BLaER1 treated with 17β-estradiol and CSF1 and Interleukin-3, amounts not matched to agents 10 nM and 100 nM (cell line): ENCODE measurements around the gene PDZD4.
"Not testable (repeated sequence)": the region's sequence is repeated elsewhere in the genome, so short reads cannot be mapped to it uniquely, and the experiment has no call there.

Experiments
- H3K27ac ChIP-seq, 11 experiments: shearing (Covaris generic); formaldehyde crosslinking; 2 replicates each; pipeline ENCODE4 v1.8.1; 2022
- H3K27me3 ChIP-seq, 11 experiments: shearing (Covaris generic); formaldehyde crosslinking; 2 replicates each; pipeline ENCODE4 v1.8.1; 2022
- H3K36me3 ChIP-seq, 11 experiments: shearing (Covaris generic); formaldehyde crosslinking; 2 replicates each; pipeline ENCODE4 v1.8.1; 2022
- H3K4me1 ChIP-seq, 10 experiments: shearing (Covaris generic); formaldehyde crosslinking; 2 replicates each; pipeline ENCODE4 v1.8.1; 2022
- H3K4me2 ChIP-seq, 11 experiments: shearing (Covaris generic); formaldehyde crosslinking; 2 replicates each; pipeline ENCODE4 v1.8.1; 2022
- H3K4me3 ChIP-seq, 10 experiments: shearing (Covaris generic); formaldehyde crosslinking; 2 replicates each; pipeline ENCODE4 v1.8.1; 2022
- H3K9ac ChIP-seq, 11 experiments: shearing (Covaris generic); formaldehyde crosslinking; 2 replicates each; pipeline ENCODE4 v1.8.1; 2022
- H3K9me3 ChIP-seq, 11 experiments: shearing (Covaris generic); formaldehyde crosslinking; replicated peaks in 1 of 11; 2 replicates each; pipeline ENCODE4 v1.8.1; 2022
- H4K20me1 ChIP-seq, 11 experiments: shearing (Covaris generic); formaldehyde crosslinking; 2 replicates each; pipeline ENCODE4 v1.8.1; 2022
- Cebpa-rat ChIP-seq, 11 experiments: shearing (Covaris generic); IDR thresholded peaks; 2 replicates each; pipeline ENCODE4 v1.8.1; 2022

PDZD4 gene

GRCh38 chrX:153818571-153819383, 11.6 kb downstream of the PDZD4 start:
- Histone ChIP-seq H3K36me3 (no peaks in the 10 kb centered on the region), H3K27ac (0 out of 22 replicates have a peak overlapping the region, but pooled peaks of 1 of the 11 experiments have one; percentile 9), H3K9ac (peak overlapping the region; percentile 26 to 63 (median 49); a peak in 17 of 22 replicates), H3K4me3 (peak overlapping the region; percentile 32 to 62 (median 48)), H3K27me3 (peaks cover 37 to 85% (median 70%) of the 10 kb centered on the region in 11 experiments), H3K9me3 (peaks cover 0 to 28% (median 4%) of the 10 kb centered on the region in 11 experiments; a peak in 7 of 22 replicates), H3K4me2 (peak overlapping the region; percentile 65 to 83 (median 75)), H3K4me1 (peaks cover 30 to 70% (median 61%) of the 10 kb centered on the region in 10 experiments), H4K20me1 (peaks cover 0 to 9% (median 0%) of the 10 kb centered on the region in 11 experiments; a peak in 2 of 22 replicates)
- no peak for TF ChIP-seq Cebpa-rat (IDR thresholded peaks at IDR 0.05)

GRCh38 chrX:153818064-153818463, 12.3 kb downstream of the PDZD4 start:
- Histone ChIP-seq H3K27me3 (peaks cover 39 to 86% (median 73%) of the 10 kb centered on the region in 11 experiments), H3K9me3 (peaks cover 0 to 28% (median 4%) of the 10 kb centered on the region in 11 experiments; a peak in 7 of 22 replicates), H3K4me2 (peak overlapping the region in 9 of 11 experiments; percentile 36 to 82 (median 71); a peak in 15 of 22 replicates), H3K4me1 (peaks cover 30 to 70% (median 61%) of the 10 kb centered on the region in 10 experiments)
- H3K9ac ChIP-seq, H3K36me3 ChIP-seq, H3K27ac ChIP-seq, H4K20me1 ChIP-seq, H3K4me3 ChIP-seq: not testable (repeated sequence)

GRCh38 chrX:153816831-153817690, 13.3 kb downstream of the PDZD4 start:
- peak overlapping the region in 5 of 11 experiments; percentile 12 to 28 (median 19); a peak in 3 of 22 replicates for H3K27ac ChIP-seq
- no peaks in the 10 kb centered on the region for H3K36me3 ChIP-seq
- H3K4me1 ChIP-seq: peaks cover 30 to 66% (median 59%) of the 10 kb centered on the region in 10 experiments
- H3K9me3 ChIP-seq: peaks cover 0 to 28% (median 4%) of the 10 kb centered on the region in 11 experiments; a peak in 7 of 22 replicates
- TF ChIP-seq Cebpa-rat (IDR thresholded peaks at IDR 0.05): no peak
- peaks cover 42 to 88% (median 74%) of the 10 kb centered on the region in 11 experiments for H3K27me3 ChIP-seq
- peak overlapping the region in 2 of 11 experiments; percentile 9 to 34; a peak in 2 of 22 replicates for H3K9ac ChIP-seq
- H3K4me2 ChIP-seq: peak overlapping the region; percentile 36 to 82 (median 70)
- peaks cover 0 to 9% (median 0%) of the 10 kb centered on the region in 11 experiments; a peak in 3 of 22 replicates for H4K20me1 ChIP-seq
- H3K4me3 ChIP-seq: no peak overlapping the region

- no peak for TF ChIP-seq Cebpa-rat (IDR thresholded peaks at IDR 0.05)
- peaks cover 56 to 89% (median 79%) of the 10 kb centered on the region in 11 experiments for H3K27me3 ChIP-seq
- peaks cover 30 to 51% (median 45%) of the 10 kb centered on the region in 10 experiments for H3K4me1 ChIP-seq
- no peak overlapping the region for H3K4me3 ChIP-seq
- peak overlapping the region in 8 of 11 experiments; percentile 24 to 65 (median 36); a peak in 13 of 22 replicates for H3K27ac ChIP-seq
- H3K4me2 ChIP-seq: peak overlapping the region; percentile 7 to 70 (median 56)
- H3K9ac ChIP-seq: peak overlapping the region in 4 of 11 experiments; percentile 8 to 41 (median 16); a peak in 4 of 22 replicates
- peaks cover 0 to 4% (median 0%) of the 10 kb centered on the region in 11 experiments; a peak in 4 of 22 replicates for H4K20me1 ChIP-seq
- H3K36me3 ChIP-seq: no peaks in the 10 kb centered on the region
- H3K9me3 ChIP-seq: peaks cover 0 to 37% (median 6%) of the 10 kb centered on the region in 11 experiments; a peak in 7 of 22 replicates
Observed at GRCh38 chrX:153814591-153815315, 15.6 kb downstream of the PDZD4 start.

GRCh38 chrX:153813161-153813560, 17.2 kb downstream of the PDZD4 start:
- Histone ChIP-seq H3K36me3 (no peaks in the 10 kb centered on the region), H4K20me1 (peaks cover 0 to 4% (median 0%) of the 10 kb centered on the region in 11 experiments; a peak in 4 of 22 replicates), H3K9me3 (peaks cover 0 to 38% (median 15%) of the 10 kb centered on the region in 11 experiments; a peak in 9 of 22 replicates), H3K9ac (no peak overlapping the region), H3K4me1 (peaks cover 25 to 38% (median 35%) of the 10 kb centered on the region in 10 experiments), H3K4me2 (no peak overlapping the region), H3K27ac (no peak overlapping the region), H3K27me3 (peaks cover 45 to 87% (median 75%) of the 10 kb centered on the region in 11 experiments), H3K4me3 (no peak overlapping the region)
- no peak for TF ChIP-seq Cebpa-rat (IDR thresholded peaks at IDR 0.05)

GRCh38 chrX:153812220-153812619, 18.1 kb downstream of the PDZD4 start:
- Histone ChIP-seq H3K36me3 (no peaks in the 10 kb centered on the region), H3K27me3 (peaks cover 42 to 82% (median 67%) of the 10 kb centered on the region in 11 experiments), H3K9me3 (peaks cover 0 to 33% (median 22%) of the 10 kb centered on the region in 11 experiments; a peak in 10 of 22 replicates), H3K4me1 (peaks cover 20 to 28% (median 26%) of the 10 kb centered on the region in 10 experiments), H3K4me2 (no peak overlapping the region), H3K9ac (no peak overlapping the region), H3K4me3 (no peak overlapping the region), H3K27ac (no peak overlapping the region), H4K20me1 (peaks cover 0 to 4% (median 0%) of the 10 kb centered on the region in 11 experiments; a peak in 4 of 22 replicates)
- no peak for TF ChIP-seq Cebpa-rat (IDR thresholded peaks at IDR 0.05)

DNA sequence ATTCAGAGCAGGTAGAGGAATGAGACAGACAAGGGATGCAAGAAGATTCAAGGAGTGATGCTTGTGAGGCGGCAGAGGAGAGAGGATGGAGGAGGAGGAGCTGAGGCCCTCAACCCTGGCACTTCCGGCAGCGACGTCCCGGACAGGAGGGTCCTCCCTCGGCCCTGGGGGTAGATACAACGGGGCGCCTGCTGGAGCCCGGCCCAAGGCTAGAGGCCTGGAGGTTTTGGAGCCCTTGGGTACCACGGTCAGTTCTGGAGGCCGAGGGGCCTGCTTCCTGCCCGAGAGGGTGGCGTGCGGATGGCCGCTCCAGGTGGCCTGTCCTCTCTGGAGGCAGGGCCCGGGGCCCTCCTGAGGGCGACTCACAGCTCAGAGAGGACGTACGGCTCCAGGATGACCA, 22.4 kb downstream of the PDZD4 start:
- no peak overlapping the region for H3K4me2 ChIP-seq
- no peak overlapping the region for H3K9ac ChIP-seq
- no peak overlapping the region for H3K4me3 ChIP-seq
- H3K27me3 ChIP-seq: peaks cover 32 to 69% (median 56%) of the 10 kb centered on the region in 11 experiments
- no peaks in the 10 kb centered on the region for H3K4me1 ChIP-seq
- no peaks in the 10 kb centered on the region for H3K36me3 ChIP-seq
- H4K20me1 ChIP-seq: peaks cover 0 to 4% (median 0%) of the 10 kb centered on the region in 11 experiments; a peak in 3 of 22 replicates
- no peak for TF ChIP-seq Cebpa-rat (IDR thresholded peaks at IDR 0.05)
- no peak overlapping the region for H3K27ac ChIP-seq
- peaks cover 0 to 64% (median 48%) of the 10 kb centered on the region in 11 experiments; a peak in 17 of 22 replicates for H3K9me3 ChIP-seq
